Measurements from ENCODE around the gene TAAR2.
"Not testable (repeated sequence)": the region's sequence is repeated elsewhere in the genome, so short reads cannot be mapped to it uniquely, and the experiment has no call there.

TAAR2 gene

DNA sequence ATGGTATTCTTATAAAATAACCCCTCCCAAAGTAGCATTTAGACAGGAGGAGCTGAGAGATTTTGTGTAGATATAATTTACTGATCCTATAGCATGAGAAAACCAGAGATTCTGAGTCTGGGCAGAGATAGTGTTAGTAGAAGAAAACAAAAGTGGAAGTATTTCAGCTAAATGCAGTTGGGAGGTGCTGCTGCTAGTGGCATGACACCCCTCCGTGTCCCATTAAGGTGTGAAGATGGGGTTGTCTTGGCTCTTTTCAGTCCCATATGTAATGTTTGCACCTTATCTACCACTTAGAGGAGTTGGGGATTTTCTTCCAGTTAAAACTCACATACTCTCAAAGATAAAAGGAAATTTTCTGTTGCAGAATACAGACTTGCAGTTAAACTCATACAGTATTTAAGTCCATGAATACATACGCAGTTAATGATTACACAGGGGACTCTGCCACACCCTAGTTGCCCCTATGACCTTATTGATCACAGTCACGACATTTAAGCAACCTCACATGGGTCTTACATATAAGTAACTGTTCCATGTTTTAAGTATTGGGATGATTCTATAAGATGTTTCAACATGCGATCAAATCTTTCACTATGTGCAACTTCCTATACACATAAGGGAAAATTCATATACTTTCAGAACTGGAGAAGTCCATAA, 11.5 kb downstream of the TAAR2 start:
- no peak for DNase-seq

DNA sequence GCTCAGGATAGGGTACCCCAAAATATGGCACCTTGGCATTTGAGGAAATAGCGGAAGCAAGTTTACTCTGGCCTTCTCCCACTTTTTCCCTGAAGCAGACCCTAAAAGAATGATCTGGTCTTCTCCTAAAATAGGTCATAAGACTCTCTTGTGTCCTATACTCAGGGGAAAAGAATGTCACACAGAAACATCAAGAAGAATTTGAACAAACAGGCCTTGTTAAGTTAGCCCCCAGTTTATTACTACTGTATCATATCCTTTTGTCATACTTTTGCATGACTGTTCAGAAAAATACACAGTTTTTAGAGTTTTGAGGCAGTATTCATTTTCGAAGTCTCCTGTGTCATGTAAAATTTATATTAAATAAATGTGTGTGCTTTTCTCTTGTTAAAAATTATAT, 12.5 kb downstream of the TAAR2 start:
- DNase-seq: no peak

DNA sequence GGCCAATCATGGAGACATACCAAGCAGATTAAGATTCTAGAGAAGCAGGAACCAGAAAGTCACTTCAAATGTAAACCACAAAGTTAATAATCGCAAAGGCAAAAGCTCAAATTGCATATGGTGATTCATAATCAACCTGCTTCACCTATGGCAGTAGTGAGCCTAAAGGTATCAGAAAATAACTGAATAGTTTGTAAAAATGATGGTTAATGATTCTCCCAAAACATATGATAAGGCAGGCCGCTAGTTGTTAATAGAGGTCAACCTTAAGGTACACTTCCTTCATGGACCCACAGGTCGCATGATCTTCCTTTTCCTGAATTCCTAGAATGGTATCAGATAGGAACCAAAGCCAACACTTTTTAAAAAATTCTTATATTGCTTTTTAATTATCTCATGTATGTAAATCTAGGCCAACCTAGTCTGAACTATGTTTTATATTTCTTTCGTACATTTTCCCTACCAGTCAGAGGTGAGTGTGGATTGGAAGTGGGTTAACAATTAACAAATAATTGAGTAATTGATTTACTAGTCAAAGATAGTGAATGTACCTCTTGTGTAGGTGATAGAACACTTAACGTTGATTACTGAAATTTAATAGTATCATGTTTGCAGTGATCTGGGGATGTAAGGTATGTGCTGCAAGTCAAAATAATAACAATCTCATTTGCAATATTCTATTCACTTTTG, 16.4 kb downstream of the TAAR2 start:
- DNase-seq: no peak

DNA sequence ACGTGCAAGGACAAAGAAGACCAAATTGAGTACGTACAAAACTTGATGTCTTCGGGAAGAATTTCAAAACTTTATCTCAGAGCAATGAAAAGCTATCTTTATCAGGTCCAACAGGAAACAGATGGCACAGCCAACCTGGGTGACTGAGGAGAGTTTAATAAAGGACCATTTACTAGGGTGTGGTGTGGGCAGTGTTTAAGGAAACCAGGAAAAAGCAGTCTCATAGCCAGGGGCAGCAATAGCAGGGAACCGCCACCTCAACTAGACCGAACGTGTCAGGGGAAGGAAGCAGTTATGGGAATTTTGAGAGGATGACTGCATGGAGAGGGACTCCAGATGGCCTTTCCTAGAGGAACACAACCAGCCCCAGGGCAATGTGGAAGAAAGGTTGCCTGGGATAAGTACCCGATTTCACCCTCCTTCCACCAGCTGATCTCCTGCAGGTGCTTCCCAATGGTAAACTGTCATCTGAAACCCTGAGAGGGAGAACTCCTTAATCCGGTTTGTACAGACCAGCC, 19.4 kb downstream of the TAAR2 start:
- DNase-seq: no peak

DNA sequence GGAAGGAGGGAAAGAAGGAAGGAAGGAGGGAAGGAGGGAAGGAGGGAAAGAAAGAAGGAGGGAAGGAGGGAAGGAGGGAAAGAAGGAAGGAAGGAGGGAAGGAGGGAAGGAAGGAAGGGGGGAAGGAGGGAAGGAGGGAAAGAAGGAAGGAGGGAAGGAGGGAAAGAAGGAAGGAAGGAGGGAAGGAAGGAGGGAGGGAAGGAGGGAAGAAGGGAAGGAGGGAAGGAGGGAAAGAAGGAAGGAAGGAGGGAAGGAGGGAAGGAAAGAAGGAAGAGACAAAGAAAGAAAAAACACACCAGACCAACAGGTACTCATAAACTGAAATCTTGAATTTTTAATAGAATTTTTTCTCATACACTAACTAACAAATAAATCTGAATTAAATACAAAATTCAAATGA, 23.2 kb downstream of the TAAR2 start:
- not testable (repeated sequence) for DNase-seq

DNA sequence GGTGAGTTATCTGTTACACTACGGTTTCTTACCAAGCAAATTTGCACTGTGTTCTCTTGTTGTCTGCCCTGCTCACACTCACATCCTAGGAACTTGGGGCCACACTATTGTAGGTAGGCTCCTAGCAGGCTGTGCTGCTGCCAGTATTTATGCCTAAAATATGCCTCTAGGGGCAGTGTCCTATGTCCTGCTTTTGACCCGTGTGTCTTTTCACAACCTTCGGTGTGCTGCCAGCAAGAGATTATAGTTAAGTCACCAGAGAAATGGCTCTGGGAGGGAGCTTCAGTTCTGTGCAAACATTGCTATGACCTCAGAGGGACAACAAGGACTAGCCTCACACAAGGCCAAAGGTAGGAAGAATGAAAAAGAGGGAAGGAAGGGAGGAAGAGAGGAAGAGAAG, 25.6 kb downstream of the TAAR2 start:
- DNase-seq: no peak

DNA sequence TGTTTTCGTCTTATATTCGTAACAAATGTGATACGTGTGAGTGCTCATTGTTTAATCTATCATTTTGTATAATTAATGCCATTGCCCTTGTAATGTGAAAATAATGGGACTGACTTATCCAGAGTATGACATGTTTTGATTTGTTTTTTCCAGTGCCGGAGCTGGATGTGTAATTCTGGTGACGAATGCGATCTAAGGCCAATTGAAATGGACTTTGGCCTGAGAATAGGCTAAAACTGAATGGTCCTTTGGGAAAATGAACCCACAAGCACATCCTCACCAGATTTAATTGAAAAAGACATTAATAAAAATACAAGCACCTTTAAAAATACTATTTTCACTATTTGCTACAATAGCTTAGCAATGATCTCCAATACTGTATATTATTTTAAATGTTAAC, 27.9 kb downstream of the TAAR2 start:
- no peak for DNase-seq

DNA sequence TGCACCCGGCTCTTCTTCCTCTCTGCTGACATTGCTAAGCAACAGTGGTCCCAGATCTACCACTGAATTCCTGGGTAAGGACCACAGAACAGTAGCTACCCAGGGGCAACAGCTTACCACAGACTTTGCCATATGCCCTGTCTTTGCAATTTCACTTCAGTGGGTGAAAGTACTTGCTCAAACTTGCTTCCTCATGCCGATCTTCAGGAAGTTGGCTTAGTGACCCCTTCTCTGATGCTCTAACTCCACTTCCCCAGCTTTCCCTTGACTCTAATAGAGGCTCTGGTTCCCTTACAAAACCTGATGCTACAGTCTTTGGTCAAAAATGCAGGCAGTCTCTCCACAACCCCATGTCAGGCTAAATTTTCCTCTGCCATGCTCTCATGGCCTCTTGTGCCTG, 31.2 kb downstream of the TAAR2 start:
- DNase-seq: no peak

DNA sequence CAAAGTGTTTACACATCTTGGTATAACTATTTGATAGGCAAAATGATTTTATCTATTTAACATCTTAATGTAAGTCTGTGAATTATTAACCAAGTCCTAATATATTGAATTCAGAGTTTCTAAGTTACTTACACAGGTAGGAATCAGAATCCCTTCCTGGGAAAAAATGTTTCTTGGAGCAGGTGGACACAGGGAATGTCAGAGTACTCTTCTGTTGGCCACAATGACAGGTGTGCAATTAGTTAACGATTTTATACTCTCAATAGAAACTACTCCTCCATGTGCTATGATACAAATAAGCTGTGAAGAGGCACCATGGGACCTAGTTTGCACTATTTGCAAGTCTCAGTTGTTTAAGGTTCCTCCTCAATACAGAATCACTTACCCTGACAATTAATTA, 33.7 kb downstream of the TAAR2 start:
- no peak for DNase-seq

DNA sequence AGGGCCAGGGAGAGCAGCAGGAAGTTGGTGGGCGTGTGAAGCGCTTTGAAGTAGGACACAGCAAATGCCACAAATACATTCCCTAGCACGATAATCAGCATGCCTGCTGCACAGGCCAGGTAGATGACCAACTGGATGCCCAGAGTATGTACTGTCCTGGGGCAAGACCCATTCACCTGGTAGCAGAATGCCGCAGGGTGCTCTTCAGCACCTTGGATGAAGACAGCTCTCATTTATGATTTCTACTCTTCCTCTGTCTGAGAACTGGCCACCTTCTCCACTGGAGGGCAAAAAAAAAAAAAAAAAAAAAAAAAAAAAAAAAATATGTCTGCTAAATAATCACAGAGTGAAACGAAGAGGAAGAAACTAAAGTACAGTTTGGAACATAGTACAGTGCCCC, 34.6 kb downstream of the TAAR2 start, which contains the start of gene TAAR5:
Gene TAAR5, minus strand, starts transcription at position 288 of the 400 bp plus-strand sequence. Its CDS starts 55 bp downstream, at position 233.
- DNase-seq: no peak

DNA sequence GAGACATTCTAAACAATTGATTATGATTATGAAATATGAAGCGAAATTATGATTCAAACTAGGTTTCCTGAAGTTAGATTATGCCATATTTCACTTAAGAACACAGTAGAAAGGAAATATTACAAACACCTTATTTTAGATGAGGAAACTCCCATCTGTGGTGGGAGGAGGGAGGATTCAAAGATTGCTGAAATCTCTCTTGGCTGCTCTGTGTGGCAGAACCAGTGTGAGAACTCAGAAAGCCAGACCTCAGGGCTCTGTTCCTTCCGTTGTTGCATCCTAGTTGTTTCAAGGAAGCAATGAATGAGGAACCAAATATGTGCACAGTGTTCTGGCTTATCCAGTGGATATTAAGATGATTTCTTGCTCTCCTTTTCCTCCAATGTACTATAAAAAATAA, 36.7 kb downstream of the TAAR2 start:
- no peak for DNase-seq

DNA sequence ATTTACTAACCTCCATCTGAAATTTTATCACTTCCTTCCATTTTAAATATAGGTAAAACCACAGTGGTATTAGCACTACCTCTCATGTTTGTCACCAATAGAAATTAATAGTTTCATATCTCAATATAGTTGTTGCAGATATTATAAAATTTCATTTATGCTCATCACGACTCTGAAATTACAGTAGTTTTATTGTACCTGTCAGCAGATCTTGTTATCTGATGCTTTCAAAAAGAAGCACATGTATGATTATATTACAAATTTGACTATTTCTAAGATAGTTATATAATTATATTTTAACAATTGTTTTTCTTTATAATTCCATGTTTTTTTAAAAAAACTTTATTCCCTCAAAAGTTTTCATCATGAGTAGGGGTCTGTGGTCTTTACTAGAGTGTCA, 39.4 kb downstream of the TAAR2 start:
- no peak for DNase-seq

DNA sequence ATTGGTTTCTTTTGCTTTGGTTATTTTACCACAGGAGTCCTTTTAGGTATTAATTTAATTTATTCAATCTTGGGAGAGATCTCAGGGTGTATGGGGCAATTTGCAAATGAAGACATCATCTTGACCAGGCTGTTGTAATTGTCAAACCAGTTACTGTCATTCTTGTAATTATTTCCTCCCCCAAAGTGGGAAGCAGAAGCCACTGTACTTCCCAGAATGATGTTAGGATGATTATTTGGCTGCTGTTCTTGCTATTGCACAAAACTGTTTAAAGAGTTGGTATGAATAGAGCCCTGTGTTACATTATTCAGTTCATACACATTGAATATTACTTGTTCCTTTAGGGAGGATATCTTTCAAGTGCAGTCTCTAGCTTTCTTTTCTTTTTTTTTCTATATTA, 52.3 kb downstream of the TAAR2 start:
- DNase-seq: no peak

DNA sequence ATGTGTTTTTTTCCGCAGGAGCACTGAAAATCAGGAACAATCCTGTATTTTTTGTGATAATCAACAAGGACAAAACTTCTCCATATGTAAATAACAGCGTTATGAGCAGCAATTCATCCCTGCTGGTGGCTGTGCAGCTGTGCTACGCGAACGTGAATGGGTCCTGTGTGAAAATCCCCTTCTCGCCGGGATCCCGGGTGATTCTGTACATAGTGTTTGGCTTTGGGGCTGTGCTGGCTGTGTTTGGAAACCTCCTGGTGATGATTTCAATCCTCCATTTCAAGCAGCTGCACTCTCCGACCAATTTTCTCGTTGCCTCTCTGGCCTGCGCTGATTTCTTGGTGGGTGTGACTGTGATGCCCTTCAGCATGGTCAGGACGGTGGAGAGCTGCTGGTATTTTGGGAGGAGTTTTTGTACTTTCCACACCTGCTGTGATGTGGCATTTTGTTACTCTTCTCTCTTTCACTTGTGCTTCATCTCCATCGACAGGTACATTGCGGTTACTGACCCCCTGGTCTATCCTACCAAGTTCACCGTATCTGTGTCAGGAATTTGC, 53.8 kb downstream of the TAAR2 start, which contains the start of gene TAAR6:
Gene TAAR6, plus strand, starts transcription at position 102 of the 557 bp plus-strand sequence. Its CDS starts 0 bp downstream, at position 102.
- no peak for DNase-seq

DNA sequence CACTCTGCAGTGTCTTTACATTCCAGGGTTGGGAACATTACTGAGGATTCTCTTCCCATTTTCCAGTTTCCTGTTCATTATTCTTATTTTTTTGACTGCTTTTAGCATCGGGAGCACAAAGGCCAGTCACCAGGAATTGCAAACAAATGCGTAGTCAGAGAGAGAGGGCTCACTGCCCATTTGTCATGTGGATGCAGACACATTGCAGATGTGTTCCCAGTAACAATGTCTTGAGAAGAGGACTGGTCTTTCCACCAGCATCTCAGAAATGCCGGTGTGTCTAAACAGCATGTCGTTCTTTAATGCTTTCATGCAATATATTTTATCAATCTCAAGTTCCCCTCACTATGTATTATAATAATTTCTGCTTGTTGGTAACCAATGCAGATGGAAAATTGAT, 54.9 kb downstream of the TAAR2 start:
- no peak for DNase-seq

DNA sequence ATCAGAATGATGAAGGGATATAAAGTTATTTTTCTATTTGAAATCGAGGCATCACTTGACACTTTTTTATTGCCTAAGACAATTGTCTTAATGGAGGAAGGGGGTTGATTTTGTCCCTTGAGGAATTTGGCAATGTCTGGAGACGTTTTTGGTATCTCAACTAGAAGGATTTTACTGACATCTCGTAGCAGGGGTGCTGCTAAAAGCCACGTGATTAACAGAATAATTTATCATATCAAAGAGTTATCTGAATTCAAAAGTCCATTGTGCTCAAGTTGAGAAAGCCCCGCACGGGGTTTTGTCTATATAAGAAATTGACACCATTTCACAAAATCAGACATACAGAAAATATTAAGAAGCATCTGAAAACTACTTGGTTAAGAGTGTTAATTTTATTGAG, 55.5 kb downstream of the TAAR2 start:
- no peak for DNase-seq

DNA sequence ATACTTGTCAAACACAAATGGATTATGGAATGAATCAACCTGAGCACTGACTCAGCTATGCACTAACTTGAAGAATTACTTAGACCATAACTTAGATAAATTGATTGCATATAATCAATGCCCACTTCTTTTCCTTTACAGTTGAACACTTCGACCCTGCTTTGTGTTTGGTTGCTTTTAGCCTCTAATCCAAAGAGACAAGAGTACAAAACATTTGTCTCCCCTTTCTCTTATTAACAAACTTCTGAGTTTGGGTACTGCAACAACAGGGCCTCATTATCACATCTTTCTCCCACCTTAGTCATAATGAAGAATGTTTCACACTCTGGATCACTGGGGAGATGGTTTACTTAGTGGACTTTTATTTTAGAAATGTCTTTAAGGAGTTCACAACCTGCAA, 56.5 kb downstream of the TAAR2 start:
- no peak for DNase-seq

Measured in cortex of kidney (tissue), 1 donor.